HG02981 (cell line): ENCODE measurements around the gene LRP11.
"Not testable (repeated sequence)": the region's sequence is repeated elsewhere in the genome, so short reads cannot be mapped to it uniquely, and the experiment has no call there.

Experiments
- ATAC-seq: cut with Tn5 transposase; IDR thresholded peaks from one replicate; pipeline ENCODE4 v1.9.1; 2021; ENCODE audit warnings: mild to moderate bottlenecking, moderate library complexity; ENCODE audit not compliant: unreplicated experiment

LRP11 gene

GRCh38 chr6:149869275-149869892, 5.2 kb upstream of the LRP11 start:
- ATAC-seq: no peak

GRCh38 chr6:149867876-149868640, 3.9 kb upstream of the LRP11 start:
- no peak for ATAC-seq

- ATAC-seq: no peak
These were observed 698 bp upstream of the LRP11 start for GRCh38 chr6:149864578-149865535.

GRCh38 chr6:149862922-149863697, 1.0 kb downstream of the LRP11 start:
- ATAC-seq: peak; percentile 22

- ATAC-seq: not testable (repeated sequence)
These were observed 1.8 kb downstream of the LRP11 start for GRCh38 chr6:149862424-149862738.

GRCh38 chr6:149861603-149862423, 2.3 kb downstream of the LRP11 start:
- no peak for ATAC-seq

GRCh38 chr6:149860834-149861602, 3.1 kb downstream of the LRP11 start:
- no peak for ATAC-seq

GRCh38 chr6:149860513-149860833, 3.7 kb downstream of the LRP11 start:
- no peak for ATAC-seq

- ATAC-seq: no peak
These were observed 4.2 kb downstream of the LRP11 start for GRCh38 chr6:149859938-149860337.

GRCh38 chr6:149859368-149859767, 4.8 kb downstream of the LRP11 start:
- no peak for ATAC-seq

GRCh38 chr6:149857541-149857940, 6.6 kb downstream of the LRP11 start:
- no peak for ATAC-seq

GRCh38 chr6:149856256-149856994, 7.7 kb downstream of the LRP11 start:
- ATAC-seq: no peak

- no peak for ATAC-seq
These were observed 8.4 kb downstream of the LRP11 start for GRCh38 chr6:149855741-149856140.

- no peak for ATAC-seq
These were observed 9.0 kb downstream of the LRP11 start for GRCh38 chr6:149855040-149855654.

- no peak for ATAC-seq
These were observed 9.6 kb downstream of the LRP11 start for GRCh38 chr6:149854532-149854931.

- not testable (repeated sequence) for ATAC-seq
These were observed 10.1 kb downstream of the LRP11 start for GRCh38 chr6:149854017-149854416.

- ATAC-seq: no peak
These were observed 11.3 kb downstream of the LRP11 start for GRCh38 chr6:149852881-149853280.

GRCh38 chr6:149852180-149852579, 12.0 kb downstream of the LRP11 start:
- ATAC-seq: peak; percentile 57
